Right ventricle myocardium superior (tissue), 1 donor: ENCODE results near the gene ODAD3. TPM values are rescaled to one million over a fixed set of nuclear protein-coding genes. Genes with fewer than 3 reads are reported as not detected.

Experiments used
- total RNA-seq: library from RNA; stranded (reverse); fragmentation: NEBNext Ultra II Directional; extraction: Animal tissue kit (Norgen Biotek cat#: 25700); gene quantifications from one replicate; pipeline ENCODE4 v1.2.1, GENCODE V29; 2021
- donor health status: DM: no; HTN: yes; CAD: no; lungs with severe emphysema.

Gene ODAD3
- total RNA-seq, 1 donor from 2014 or later = 0.65 TPM

Other genes with a start within 250 kb of the ODAD3 start
- 383 TPM for gene KANK2, start 237.6 kb downstream of the ODAD3 start, total RNA-seq
- gene ANGPTL8, start 195.5 kb downstream of the ODAD3 start, total RNA-seq = 0.40 TPM
- 32.0 TPM for gene DOCK6, start 172.6 kb downstream of the ODAD3 start, total RNA-seq
- gene TSPAN16, start 139.0 kb downstream of the ODAD3 start, total RNA-seq = not detected
- 7.9 TPM for gene RAB3D, start 95.5 kb downstream of the ODAD3 start, total RNA-seq
- gene TMEM205, start 88.9 kb downstream of the ODAD3 start, total RNA-seq = 105 TPM
- gene CCDC159, start 88.6 kb downstream of the ODAD3 start, total RNA-seq = 18.8 TPM
- gene PLPPR2, start 79.7 kb downstream of the ODAD3 start, total RNA-seq = 13.7 TPM
- gene SWSAP1, start 60.5 kb downstream of the ODAD3 start, total RNA-seq = 1.2 TPM
- 9.2 TPM for gene EPOR, start 50.8 kb downstream of the ODAD3 start, total RNA-seq
- 8.6 TPM for gene RGL3, start 15.8 kb downstream of the ODAD3 start, total RNA-seq
- gene PRKCSH, start 514 bp upstream of the ODAD3 start, total RNA-seq = 105 TPM
- gene ELAVL3, start 45.9 kb upstream of the ODAD3 start, total RNA-seq = 0.62 TPM
- 2.9 TPM for gene ZNF653, start 70.7 kb upstream of the ODAD3 start, total RNA-seq
- 178 TPM for gene ECSIT, start 94.0 kb upstream of the ODAD3 start, total RNA-seq
- gene CNN1, start 103.7 kb upstream of the ODAD3 start, total RNA-seq = 59.5 TPM
- 32.7 TPM for gene ELOF1, start 124.1 kb upstream of the ODAD3 start, total RNA-seq
- gene ACP5, start 142.5 kb upstream of the ODAD3 start, total RNA-seq = 2.3 TPM
- 4.2 TPM for gene ZNF627, start 162.4 kb upstream of the ODAD3 start, total RNA-seq